OCI-LY3 (cell line): Measurements from ENCODE around the gene SCRN1.

Source experiments
- CTCF ChIP-seq: fragments of 200-600, 300-600 bp; sonication (generic); IDR thresholded peaks from 2 replicates; pipeline ENCODE4 v1.5.1; 2014; ENCODE audit warnings: antibody characterized with exemption, low read length, low read depth
- EZH2phosphoT487 ChIP-seq: fragments of 200-600 bp; shearing (Covaris generic); IDR thresholded peaks from 2 replicates; pipeline ENCODE4 v1.6.1; 2018; ENCODE audit warnings: antibody characterized with exemption, mixed run types, low read depth

DNA sequence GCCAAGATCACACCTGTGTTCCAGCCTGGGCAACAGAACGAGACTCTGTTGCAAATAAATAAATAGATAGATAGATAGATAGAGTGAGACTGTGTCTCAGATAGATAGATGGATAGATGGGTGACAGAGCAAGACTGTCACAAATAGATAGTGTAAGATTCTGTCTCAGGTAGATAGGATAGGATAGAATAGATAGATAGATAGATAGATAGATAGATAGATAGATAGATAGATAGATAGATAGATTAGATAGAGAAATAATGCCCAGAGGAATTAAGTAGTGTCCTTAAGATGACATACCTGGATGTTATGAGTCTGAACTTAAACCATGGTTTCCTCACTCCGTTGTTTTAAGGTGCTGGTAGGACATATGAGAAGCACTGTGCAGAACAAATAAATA lies 46.6 kb upstream of the SCRN1 start:
- no peak for TF ChIP-seq CTCF
- no peak for TF ChIP-seq EZH2phosphoT487
